ENCODE data around the gene KCNAB1. TPM values are rescaled to one million over a fixed set of nuclear protein-coding genes. Genes with fewer than 3 reads are reported as not detected.
"Not testable (repeated sequence)": the region's sequence is repeated elsewhere in the genome, so short reads cannot be mapped to it uniquely, and the experiment has no call there.

KCNAB1 gene
- total RNA-seq, 3 donors from 2014 or later: 0.65 to 13.5 (median 1.2) TPM

- Histone ChIP-seq H3K4me3 (no peak overlapping the region), H3K9me3 (no peaks in the 10 kb centered on the region), H3K4me1 (ENCODE audit: low read depth) (no peaks in the 10 kb centered on the region), H3K36me3 (ENCODE audit: low read depth) (no peaks in the 10 kb centered on the region)
- DNase-seq (no peak), ATAC-seq (no peak)
- TF ChIP-seq, protein P1, sequence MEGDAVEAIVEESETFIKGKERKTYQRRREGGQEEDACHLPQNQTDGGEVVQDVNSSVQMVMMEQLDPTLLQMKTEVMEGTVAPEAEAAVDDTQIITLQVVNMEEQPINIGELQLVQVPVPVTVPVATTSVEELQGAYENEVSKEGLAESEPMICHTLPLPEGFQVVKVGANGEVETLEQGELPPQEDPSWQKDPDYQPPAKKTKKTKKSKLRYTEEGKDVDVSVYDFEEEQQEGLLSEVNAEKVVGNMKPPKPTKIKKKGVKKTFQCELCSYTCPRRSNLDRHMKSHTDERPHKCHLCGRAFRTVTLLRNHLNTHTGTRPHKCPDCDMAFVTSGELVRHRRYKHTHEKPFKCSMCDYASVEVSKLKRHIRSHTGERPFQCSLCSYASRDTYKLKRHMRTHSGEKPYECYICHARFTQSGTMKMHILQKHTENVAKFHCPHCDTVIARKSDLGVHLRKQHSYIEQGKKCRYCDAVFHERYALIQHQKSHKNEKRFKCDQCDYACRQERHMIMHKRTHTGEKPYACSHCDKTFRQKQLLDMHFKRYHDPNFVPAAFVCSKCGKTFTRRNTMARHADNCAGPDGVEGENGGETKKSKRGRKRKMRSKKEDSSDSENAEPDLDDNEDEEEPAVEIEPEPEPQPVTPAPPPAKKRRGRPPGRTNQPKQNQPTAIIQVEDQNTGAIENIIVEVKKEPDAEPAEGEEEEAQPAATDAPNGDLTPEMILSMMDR (IDR thresholded peaks at IDR 0.05): no peak
- intact Hi-C loops (cut with DNase I, micrococcal nuclease): no loop called here
Measured at GRCh38 chr3:156133076-156133475, 12.7 kb downstream of the KCNAB1 start.

DNA sequence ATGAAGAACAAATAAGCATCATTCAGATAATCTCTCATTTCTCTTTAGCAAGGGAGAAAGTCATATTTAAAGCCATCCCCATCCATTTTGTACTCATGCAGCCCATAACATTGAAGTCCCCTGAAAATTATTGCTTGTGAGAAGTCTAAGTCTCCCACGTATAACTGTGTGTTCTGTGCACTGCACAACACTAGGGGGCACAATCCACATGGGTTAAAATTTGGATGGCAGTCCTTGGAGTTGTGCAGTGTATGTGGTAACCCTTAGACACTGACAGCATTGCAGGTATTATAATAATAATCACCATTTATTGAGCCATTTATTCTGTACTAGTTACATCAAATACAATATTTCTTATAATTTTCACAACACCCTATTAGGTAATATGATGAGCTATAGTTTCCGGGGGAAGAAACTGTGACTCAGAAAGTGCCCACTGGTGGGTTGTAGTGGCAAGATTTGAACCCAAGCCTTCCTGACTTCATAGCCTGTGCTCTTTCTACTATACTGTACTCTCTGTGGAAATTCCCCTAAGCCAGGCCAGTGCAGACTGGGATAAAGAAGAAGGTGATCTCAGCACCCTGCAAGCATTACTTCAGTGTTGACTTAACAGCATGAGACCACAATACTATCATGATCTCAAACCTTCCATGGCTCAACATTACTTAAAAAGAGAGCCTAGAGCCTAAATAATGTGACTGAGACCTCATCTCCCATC is 15.7 kb downstream of the KCNAB1 start:
- TF ChIP-seq, protein P1 (IDR thresholded peaks at IDR 0.05): no peak
- no peaks in the 10 kb centered on the region for H3K9me3 ChIP-seq
- H3K4me3 ChIP-seq: no peak overlapping the region
- H3K4me1 ChIP-seq (ENCODE audit: low read depth): no peaks in the 10 kb centered on the region
- H3K36me3 ChIP-seq (ENCODE audit: low read depth): no peaks in the 10 kb centered on the region
- intact Hi-C loops (cut with DNase I, micrococcal nuclease): no loop called here
- ATAC-seq (no peak), DNase-seq (no peak)

- H3K4me3 ChIP-seq; DNase-seq; H3K36me3 ChIP-seq (ENCODE audit: low read depth); intact Hi-C loops (cut with DNase I, micrococcal nuclease); ATAC-seq; H3K4me1 ChIP-seq (ENCODE audit: low read depth); H3K9me3 ChIP-seq: not testable (repeated sequence)
Measured at GRCh38 chr3:156137397-156137796, 17.0 kb downstream of the KCNAB1 start.

DNA sequence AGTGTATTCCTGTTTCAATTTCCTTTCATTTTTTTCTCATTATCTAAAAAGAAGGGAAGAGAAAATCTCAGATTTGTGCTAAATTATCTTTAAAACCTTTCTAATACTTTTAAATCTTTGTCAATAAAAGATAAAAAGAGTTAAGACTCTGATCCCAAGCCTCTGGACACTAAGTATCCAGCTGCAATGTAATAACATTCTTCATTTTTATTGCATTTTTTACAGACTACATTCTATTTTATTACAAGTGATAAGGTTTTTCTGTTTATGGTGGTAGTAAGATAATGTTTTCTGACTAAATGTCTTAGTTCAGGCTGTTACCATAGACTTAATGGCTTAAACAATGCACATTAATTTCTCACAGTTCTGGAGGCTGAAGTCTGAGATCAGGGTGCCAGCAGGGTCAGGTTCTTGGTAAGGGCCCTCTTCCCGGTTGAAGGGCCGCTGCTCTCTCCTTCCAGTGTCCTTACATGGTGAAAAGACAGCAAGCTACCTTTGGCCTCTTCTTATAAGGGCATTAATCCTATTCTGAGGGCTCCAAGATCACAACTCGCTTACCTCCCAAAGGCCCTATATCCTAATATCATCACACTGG is 19.7 kb downstream of the KCNAB1 start:
- H3K4me1 ChIP-seq (ENCODE audit: low read depth): no peaks in the 10 kb centered on the region
- no peak for DNase-seq
- no peak for ATAC-seq
- H3K4me3 ChIP-seq: no peak overlapping the region
- intact Hi-C loops (cut with DNase I, micrococcal nuclease): loop anchor here in 1 of 2 donors (10.0 kb wide), 1 partner anchor 375 kb away; no protein-coding TSS in a partner anchor
- H3K9me3 ChIP-seq: no peaks in the 10 kb centered on the region
- TF ChIP-seq, protein P1 (IDR thresholded peaks at IDR 0.05): no peak
- no peaks in the 10 kb centered on the region for H3K36me3 ChIP-seq (ENCODE audit: low read depth)

GRCh38 chr3:156142702-156143101 is 22.3 kb downstream of the KCNAB1 start:
- H3K36me3 ChIP-seq (ENCODE audit: low read depth): no peaks in the 10 kb centered on the region
- no peaks in the 10 kb centered on the region for H3K4me1 ChIP-seq (ENCODE audit: low read depth)
- ATAC-seq: no peak
- no peak overlapping the region for H3K4me3 ChIP-seq
- intact Hi-C loops (cut with DNase I, micrococcal nuclease): loop anchor here in 1 of 2 donors (10.0 kb wide), 1 partner anchor 372 kb away; no protein-coding TSS in a partner anchor
- TF ChIP-seq, protein P1 (IDR thresholded peaks at IDR 0.05): no peak
- H3K9me3 ChIP-seq: no peaks in the 10 kb centered on the region
- no peak for DNase-seq

DNA sequence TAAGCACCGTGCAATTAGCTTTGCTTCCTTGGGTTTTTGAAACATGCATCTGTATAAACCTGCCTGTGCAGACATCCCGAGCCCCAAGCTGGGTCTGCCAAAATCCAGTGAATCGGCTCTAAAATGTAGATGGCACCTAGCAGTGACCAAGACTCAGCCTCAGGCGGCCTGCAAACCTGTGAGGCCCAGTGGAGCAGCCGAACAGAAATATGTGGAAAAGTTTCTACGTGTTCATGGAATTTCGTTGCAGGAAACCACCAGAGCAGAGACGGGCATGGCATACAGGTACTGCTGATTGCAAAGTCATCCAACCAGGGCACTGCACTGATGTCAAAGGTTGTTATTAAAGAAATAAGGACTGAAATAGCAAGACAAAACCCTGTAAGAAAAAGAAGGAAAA is 22.8 kb downstream of the KCNAB1 start:
- Histone ChIP-seq H3K36me3 (ENCODE audit: low read depth) (no peaks in the 10 kb centered on the region), H3K4me1 (ENCODE audit: low read depth) (no peaks in the 10 kb centered on the region), H3K4me3 (no peak overlapping the region), H3K9me3 (no peaks in the 10 kb centered on the region)
- DNase-seq (no peak), ATAC-seq (no peak)
- intact Hi-C loops (cut with DNase I, micrococcal nuclease): loop anchor here in 1 of 2 donors (10.0 kb wide), 1 partner anchor 372 kb away; no protein-coding TSS in a partner anchor
- TF ChIP-seq, protein P1 (IDR thresholded peaks at IDR 0.05): no peak

Data from mucosa of descending colon (tissue), 3 donors.